ENCODE results near the gene PRRT2.

PRRT2 gene

GRCh38 chr16:29811896-29812665 lies at the start of gene PRRT2:
PRRT2 (plus strand) TSS chr16:29812193; CDS start chr16:29813055, 862 bp downstream.
- DNase-seq (ENCODE audit: insufficient read length, low spot score) (peak; percentile 83), FAIRE-seq (no peak)

GRCh38 chr16:29763326-29763725 lies 48.7 kb upstream of the PRRT2 start:
- FAIRE-seq (no peak), DNase-seq (ENCODE audit: insufficient read length, low spot score) (no peak)
- no peak for TF ChIP-seq CTCF (IDR thresholded peaks at IDR 0.05; ENCODE audit: insufficient read depth, missing control alignments)

More at GRCh38 chr16:29811896-29812665, at the start of gene PRRT2:
- no peak for TF ChIP-seq CTCF (IDR thresholded peaks at IDR 0.05; ENCODE audit: insufficient read depth, missing control alignments)

- DNase-seq (ENCODE audit: insufficient read length, low spot score) = no peak
- no peak for TF ChIP-seq CTCF (IDR thresholded peaks at IDR 0.05; ENCODE audit: insufficient read depth, missing control alignments)
- FAIRE-seq = no peak
Measured at GRCh38 chr16:29765167-29766032, 46.6 kb upstream of the PRRT2 start.

- DNase-seq (ENCODE audit: insufficient read length, low spot score) = no peak
- FAIRE-seq = no peak
- TF ChIP-seq CTCF (IDR thresholded peaks at IDR 0.05; ENCODE audit: insufficient read depth, missing control alignments) = no peak
Measured at GRCh38 chr16:29766571-29766970, 45.4 kb upstream of the PRRT2 start.

- no peak for FAIRE-seq
Measured at GRCh38 chr16:29767062-29767461, 44.9 kb upstream of the PRRT2 start.

GRCh38 chr16:29769507-29769906 lies 42.5 kb upstream of the PRRT2 start:
- TF ChIP-seq CTCF (IDR thresholded peaks at IDR 0.05; ENCODE audit: insufficient read depth, missing control alignments) = no peak
- DNase-seq (ENCODE audit: insufficient read length, low spot score) (no peak), FAIRE-seq (no peak)

More at GRCh38 chr16:29767062-29767461, 44.9 kb upstream of the PRRT2 start:
- no peak for DNase-seq (ENCODE audit: insufficient read length, low spot score)
- no peak for TF ChIP-seq CTCF (IDR thresholded peaks at IDR 0.05; ENCODE audit: insufficient read depth, missing control alignments)
